IMR-90 (cell line): ENCODE measurements around the gene ESR1.

Source experiments
- POLR2A ChIP-seq: IDR thresholded peaks from 2 replicates; pipeline ENCODE4 v1.6.1; 2012; ENCODE audit warnings: mild to moderate bottlenecking, low read depth, low read length
- RAD21 ChIP-seq: IDR thresholded peaks from 2 replicates; pipeline ENCODE4 v1.6.1; 2012; ENCODE audit warnings: low read length, improper control_type of control experiment
- SMC3 ChIP-seq: fragments of 150-350 bp; IDR thresholded peaks from 2 replicates; pipeline ENCODE4 v1.6.1; 2016; ENCODE audit warnings: low read depth, mild to moderate bottlenecking, antibody characterized with exemption, low read length, moderate library complexity
- TF ChIP-seq, protein P1 (sequence below): conservative IDR thresholded peaks from 2 replicates; pipeline ENCODE4 v1.5.1; 2012; ENCODE audit warnings: mild to moderate bottlenecking, low read depth, low read length, improper control_type of control experiment

DNA sequence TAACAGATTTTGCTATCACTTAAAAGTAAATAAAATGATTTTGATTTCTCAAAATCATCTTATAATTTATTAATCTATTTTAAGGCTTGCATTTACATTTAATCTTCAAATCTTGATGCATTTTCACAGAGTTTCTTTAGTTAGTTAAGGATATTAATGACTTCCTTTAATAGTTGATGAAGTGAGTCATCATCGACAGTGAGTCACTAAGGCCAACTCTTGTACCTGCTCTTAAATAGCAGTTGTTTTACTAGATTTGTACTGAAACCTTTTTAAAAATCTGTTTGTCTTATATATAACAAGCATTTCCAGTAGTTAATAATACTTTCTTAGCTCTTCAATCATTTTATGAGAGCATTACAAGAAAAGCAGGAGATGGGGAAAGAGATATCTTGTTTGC is 191.7 kb downstream of the ESR1 start:
- TF ChIP-seq POLR2A (no peak), RAD21 (no peak), SMC3 (no peak)
- TF ChIP-seq, protein P1, sequence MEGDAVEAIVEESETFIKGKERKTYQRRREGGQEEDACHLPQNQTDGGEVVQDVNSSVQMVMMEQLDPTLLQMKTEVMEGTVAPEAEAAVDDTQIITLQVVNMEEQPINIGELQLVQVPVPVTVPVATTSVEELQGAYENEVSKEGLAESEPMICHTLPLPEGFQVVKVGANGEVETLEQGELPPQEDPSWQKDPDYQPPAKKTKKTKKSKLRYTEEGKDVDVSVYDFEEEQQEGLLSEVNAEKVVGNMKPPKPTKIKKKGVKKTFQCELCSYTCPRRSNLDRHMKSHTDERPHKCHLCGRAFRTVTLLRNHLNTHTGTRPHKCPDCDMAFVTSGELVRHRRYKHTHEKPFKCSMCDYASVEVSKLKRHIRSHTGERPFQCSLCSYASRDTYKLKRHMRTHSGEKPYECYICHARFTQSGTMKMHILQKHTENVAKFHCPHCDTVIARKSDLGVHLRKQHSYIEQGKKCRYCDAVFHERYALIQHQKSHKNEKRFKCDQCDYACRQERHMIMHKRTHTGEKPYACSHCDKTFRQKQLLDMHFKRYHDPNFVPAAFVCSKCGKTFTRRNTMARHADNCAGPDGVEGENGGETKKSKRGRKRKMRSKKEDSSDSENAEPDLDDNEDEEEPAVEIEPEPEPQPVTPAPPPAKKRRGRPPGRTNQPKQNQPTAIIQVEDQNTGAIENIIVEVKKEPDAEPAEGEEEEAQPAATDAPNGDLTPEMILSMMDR: no peak
